ENCODE data around the gene COX14. TPM values are rescaled to one million over a fixed set of nuclear protein-coding genes. Genes with fewer than 3 reads are reported as not detected.

COX14 gene
- total RNA-seq, 1 experiment from 2014 or later = 31.9 TPM

DNA sequence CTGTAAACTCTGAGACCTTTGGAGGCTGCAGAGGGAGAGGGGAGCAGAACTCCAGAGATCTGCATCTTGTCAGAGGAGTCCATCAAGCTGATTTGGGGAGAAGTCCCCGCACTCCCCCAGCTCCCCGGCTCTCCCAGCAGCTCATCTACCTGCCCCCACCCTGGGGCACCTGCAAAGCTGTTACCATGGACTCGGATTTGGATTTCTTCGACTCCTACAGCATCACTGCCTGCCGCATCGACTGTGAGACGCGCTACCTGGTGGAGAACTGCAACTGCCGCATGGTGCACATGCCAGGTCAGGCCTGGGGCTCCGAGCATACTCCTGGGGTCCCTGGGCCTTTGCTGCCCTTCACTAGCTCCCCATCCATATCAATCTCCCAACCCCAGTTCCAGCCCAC, 33.8 kb upstream of the COX14 start:
- H3K4ac ChIP-seq (ENCODE audit: low read depth, low read length) = no peak overlapping the region
- no peak overlapping the region for H3T11ph ChIP-seq (ENCODE audit: low read length)
- H3K23me2 ChIP-seq (ENCODE audit: insufficient read length, low read depth, low read length, poor library complexity, severe bottlenecking) = no peaks in the 10 kb centered on the region
- no peak overlapping the region for H2BK12ac ChIP-seq (ENCODE audit: insufficient read length, low read depth, low read length)
- H4K5ac ChIP-seq (ENCODE audit: insufficient read length, low read depth, low read length) = no peak overlapping the region
- H3K27me3 ChIP-seq (ENCODE audit: insufficient read depth, low read length) = no peaks in the 10 kb centered on the region
- H3K27ac Mint-ChIP-seq = no peak overlapping the region
- no peak overlapping the region for H4K91ac ChIP-seq (ENCODE audit: insufficient read length, low read depth, low read length)
- H3K9me3 ChIP-seq (ENCODE audit: control insufficient read depth, low read depth, low read length) = no peaks in the 10 kb centered on the region
- H3K79me1 ChIP-seq (ENCODE audit: insufficient read depth, low read depth, low read length, poor library complexity, severe bottlenecking) = no peaks in the 10 kb centered on the region
- no peak overlapping the region for H3K56ac ChIP-seq (ENCODE audit: insufficient read length, low read depth, low read length)
- no peak overlapping the region for H2BK15ac ChIP-seq (ENCODE audit: low read depth, low read length)
- H3K4me1 ChIP-seq (ENCODE audit: insufficient read depth, low read length) = no peaks in the 10 kb centered on the region
- H3K14ac ChIP-seq (ENCODE audit: insufficient read depth, low read length) = no peak overlapping the region
- H3K9me3 Mint-ChIP-seq = no peaks in the 10 kb centered on the region
- no peak overlapping the region for H3K27ac ChIP-seq (ENCODE audit: insufficient read length, low read depth, low read length)
- H3K4me3 Mint-ChIP-seq = no peak overlapping the region
- H3K9ac ChIP-seq (ENCODE audit: extremely low read depth, insufficient read length, low read length) = no peak overlapping the region
- peaks cover 20% of the 10 kb centered on the region for H3K27me3 Mint-ChIP-seq (ENCODE audit: low read depth)
- peaks cover 7 to 22% of the 10 kb centered on the region in 2 experiments for H3K4me1 Mint-ChIP-seq
- H2BK5ac ChIP-seq (ENCODE audit: insufficient read length, low read length) = no peak overlapping the region
- no peak overlapping the region for H2BK120ac ChIP-seq (ENCODE audit: low read depth, low read length, poor library complexity, severe bottlenecking)
- H3K36me3 Mint-ChIP-seq (ENCODE audit: insufficient read depth in 1 of 3, low read depth in 3 of 3) = no peaks in the 10 kb centered on the region; a peak in 1 of 7 replicates
- no CpG with 5 or more reads among the region's 10 CpGs for WGBS (ENCODE audit: extremely low coverage, insufficient read length, low lambda C conversion rate)
- H3K4me2 ChIP-seq (ENCODE audit: insufficient read depth, insufficient read length, low read length) = no peak overlapping the region
- no peak overlapping the region for H2BK20ac ChIP-seq (ENCODE audit: low read depth, low read length, poor library complexity, severe bottlenecking)
- H3K79me2 ChIP-seq (ENCODE audit: insufficient read depth, low read length) = no peaks in the 10 kb centered on the region
- no peak overlapping the region for H3K23ac ChIP-seq (ENCODE audit: insufficient read length, low read depth, low read length)
- no peak overlapping the region for H4K8ac ChIP-seq (replicated peaks; ENCODE audit: insufficient read length, low read depth, low read length)
- TF ChIP-seq, protein P1, sequence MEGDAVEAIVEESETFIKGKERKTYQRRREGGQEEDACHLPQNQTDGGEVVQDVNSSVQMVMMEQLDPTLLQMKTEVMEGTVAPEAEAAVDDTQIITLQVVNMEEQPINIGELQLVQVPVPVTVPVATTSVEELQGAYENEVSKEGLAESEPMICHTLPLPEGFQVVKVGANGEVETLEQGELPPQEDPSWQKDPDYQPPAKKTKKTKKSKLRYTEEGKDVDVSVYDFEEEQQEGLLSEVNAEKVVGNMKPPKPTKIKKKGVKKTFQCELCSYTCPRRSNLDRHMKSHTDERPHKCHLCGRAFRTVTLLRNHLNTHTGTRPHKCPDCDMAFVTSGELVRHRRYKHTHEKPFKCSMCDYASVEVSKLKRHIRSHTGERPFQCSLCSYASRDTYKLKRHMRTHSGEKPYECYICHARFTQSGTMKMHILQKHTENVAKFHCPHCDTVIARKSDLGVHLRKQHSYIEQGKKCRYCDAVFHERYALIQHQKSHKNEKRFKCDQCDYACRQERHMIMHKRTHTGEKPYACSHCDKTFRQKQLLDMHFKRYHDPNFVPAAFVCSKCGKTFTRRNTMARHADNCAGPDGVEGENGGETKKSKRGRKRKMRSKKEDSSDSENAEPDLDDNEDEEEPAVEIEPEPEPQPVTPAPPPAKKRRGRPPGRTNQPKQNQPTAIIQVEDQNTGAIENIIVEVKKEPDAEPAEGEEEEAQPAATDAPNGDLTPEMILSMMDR (conservative IDR thresholded peaks at IDR 0.05) = no peak
- no peak for DNase-seq
- no peak overlapping the region for H2AFZ ChIP-seq (ENCODE audit: low read length)
- H3K18ac ChIP-seq (ENCODE audit: insufficient read length, low read depth, low read length) = no peak overlapping the region
- no peak overlapping the region for H2AK5ac ChIP-seq (ENCODE audit: insufficient read length, low read length)
- H4K20me1 ChIP-seq (ENCODE audit: control insufficient read depth, insufficient read depth, insufficient read length) = no peaks in the 10 kb centered on the region

All from H9 (cell line).